MM.1S (cell line): ENCODE results near the gene ZBTB25.

Experiments used
- CTCF ChIP-seq: fragments of 300-600 bp; sonication (generic); IDR thresholded peaks from 2 replicates; pipeline ENCODE4 v1.5.1; 2016; ENCODE audit warnings: antibody characterized with exemption, low read length, mixed read lengths
- EZH2 ChIP-seq: fragments of 300-600 bp; sonication (generic); optimal IDR thresholded peaks from 2 replicates; pipeline ENCODE3; 2017; ENCODE audit warnings: low read depth, mild to moderate bottlenecking, antibody characterized with exemption, low read length, mixed read lengths

DNA sequence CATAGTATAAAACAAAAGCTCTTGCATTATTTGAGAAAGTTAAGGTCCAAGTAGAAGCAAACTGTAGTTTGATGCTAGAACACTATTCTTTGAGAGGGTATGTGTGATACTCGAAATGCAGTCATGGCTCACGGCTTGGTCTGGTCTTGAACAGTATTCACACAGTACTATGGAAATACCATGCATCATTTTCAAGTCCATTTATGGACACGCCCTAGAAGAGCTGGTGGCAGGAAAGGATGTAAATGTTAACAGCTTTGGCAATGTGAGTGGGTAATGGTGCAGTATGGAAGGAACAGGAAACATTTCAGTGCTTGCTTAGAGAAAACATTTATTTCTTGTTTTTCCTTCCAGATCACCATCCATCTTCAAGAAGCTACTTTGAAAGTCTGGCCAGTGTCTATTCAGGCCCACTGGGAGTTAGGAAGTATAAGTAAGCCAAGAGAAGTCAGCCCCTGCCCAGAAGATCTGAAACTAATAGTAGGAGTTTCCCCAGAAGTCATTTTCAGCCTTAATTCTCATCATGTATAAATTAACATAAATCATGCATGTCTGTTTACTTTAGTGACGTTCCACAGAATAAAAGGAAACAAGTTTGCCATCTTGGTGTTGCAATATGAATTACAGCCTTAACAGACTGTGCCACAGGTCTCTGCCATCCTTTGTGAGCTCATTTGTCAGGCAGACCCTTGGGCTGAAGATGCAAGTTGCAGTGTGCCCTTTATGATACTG lies 44.1 kb downstream of the ZBTB25 start:
- no peak for TF ChIP-seq CTCF
- TF ChIP-seq EZH2, result no peak
